ENCODE data around the gene RBM38.
A peak's percentile ranks its signal among the peaks of the same experiment; 100 is the strongest.

Gene RBM38

GRCh38 chr20:57407541-57407956, 16.4 kb downstream of the RBM38 start:
- Histone ChIP-seq H3K14ac (ENCODE audit: low read length) (peak overlapping the region; percentile 43), H3K27me3 (ENCODE audit: control insufficient read depth in 3 of 3, insufficient read depth in 3 of 3, low read depth in 1 of 3, low read length in 3 of 3) (no peaks in the 10 kb centered on the region), H3K36me3 (replicated peaks in 1 of 2; ENCODE audit: control insufficient read depth in 2 of 2, insufficient read depth in 2 of 2, low read length in 2 of 2) (peaks cover 22 to 69% of the 10 kb centered on the region in 2 donors), H2BK5ac (ENCODE audit: low read length) (peak overlapping the region; percentile 44), H4K8ac (ENCODE audit: low read depth, low read length) (no peak overlapping the region), H3K79me1 (ENCODE audit: low read depth, low read length) (peaks cover 11% of the 10 kb centered on the region), H3K4me2 (ENCODE audit: insufficient read depth, low read length, poor library complexity, severe bottlenecking) (peak overlapping the region; percentile 3), H2AK5ac (ENCODE audit: low read depth, low read length) (peak overlapping the region; percentile 28), H4K91ac (ENCODE audit: low read depth, low read length, poor library complexity) (no peak overlapping the region), H3K9me3 (replicated peaks in 1 of 2; ENCODE audit: control insufficient read depth in 2 of 2, insufficient read depth in 1 of 2, low read depth in 1 of 2, low read length in 2 of 2) (no peaks in the 10 kb centered on the region), H2AFZ (ENCODE audit: low read length) (no peak overlapping the region), H2BK120ac (ENCODE audit: low read depth, low read length) (peak overlapping the region; percentile 36), H3K23ac (ENCODE audit: low read depth, low read length, poor library complexity) (peak overlapping the region; percentile 34), H3K27ac (replicated peaks; ENCODE audit: low read length) (no peak overlapping the region), H3K4ac (ENCODE audit: low read length) (peak overlapping the region; percentile 28), H3K4me3 (ENCODE audit: low read length in 2 of 2) (no peak overlapping the region), H3K9ac (ENCODE audit: low read depth, low read length, poor library complexity) (no peak overlapping the region), H2BK12ac (ENCODE audit: low read length) (no peak overlapping the region), H3K4me1 (ENCODE audit: control insufficient read depth in 2 of 2, insufficient read depth in 1 of 2, low read depth in 1 of 2, low read length in 2 of 2) (peaks cover 11 to 13% of the 10 kb centered on the region in 2 donors), H2BK15ac (ENCODE audit: low read length) (no peak overlapping the region), H3K18ac (ENCODE audit: low read length) (peak overlapping the region; percentile 58)
- no peak for DNase-seq (ENCODE audit: low spot score)
- no CpG with 5 or more reads among the region's 29 CpGs for WGBS, 2 donors (ENCODE audit: extremely low coverage in 2 of 2, insufficient read length in 2 of 2, insufficient replicate concordance in 1 of 2)

GRCh38 chr20:57408131-57408530, 16.9 kb downstream of the RBM38 start:
- Histone ChIP-seq H4K91ac (ENCODE audit: low read depth, low read length, poor library complexity) (no peak overlapping the region), H3K36me3 (replicated peaks in 1 of 2; ENCODE audit: control insufficient read depth in 2 of 2, insufficient read depth in 2 of 2, low read length in 2 of 2) (peaks cover 21 to 63% of the 10 kb centered on the region in 2 donors), H3K4me2 (ENCODE audit: insufficient read depth, low read length, poor library complexity, severe bottlenecking) (no peak overlapping the region), H3K14ac (ENCODE audit: low read length) (no peak overlapping the region), H2AFZ (ENCODE audit: low read length) (no peak overlapping the region), H3K9ac (ENCODE audit: low read depth, low read length, poor library complexity) (no peak overlapping the region), H3K4me1 (ENCODE audit: control insufficient read depth in 2 of 2, insufficient read depth in 1 of 2, low read depth in 1 of 2, low read length in 2 of 2) (peaks cover 11 to 13% of the 10 kb centered on the region in 2 donors), H3K79me1 (ENCODE audit: low read depth, low read length) (peaks cover 8% of the 10 kb centered on the region), H3K27ac (replicated peaks; ENCODE audit: low read length) (no peak overlapping the region), H2BK15ac (ENCODE audit: low read length) (no peak overlapping the region), H2BK12ac (ENCODE audit: low read length) (peak overlapping the region; percentile 33), H2AK5ac (ENCODE audit: low read depth, low read length) (no peak overlapping the region), H4K8ac (ENCODE audit: low read depth, low read length) (no peak overlapping the region), H3K4me3 (ENCODE audit: low read length in 2 of 2) (no peak overlapping the region), H2BK5ac (ENCODE audit: low read length) (no peak overlapping the region), H3K23ac (ENCODE audit: low read depth, low read length, poor library complexity) (no peak overlapping the region), H3K9me3 (replicated peaks in 1 of 2; ENCODE audit: control insufficient read depth in 2 of 2, insufficient read depth in 1 of 2, low read depth in 1 of 2, low read length in 2 of 2) (no peaks in the 10 kb centered on the region), H2BK120ac (ENCODE audit: low read depth, low read length) (no peak overlapping the region), H3K4ac (ENCODE audit: low read length) (no peak overlapping the region), H3K18ac (ENCODE audit: low read length) (no peak overlapping the region), H3K27me3 (ENCODE audit: control insufficient read depth in 3 of 3, insufficient read depth in 3 of 3, low read depth in 1 of 3, low read length in 3 of 3) (no peaks in the 10 kb centered on the region)
- no peak for DNase-seq (ENCODE audit: low spot score)
- WGBS, 2 donors (ENCODE audit: extremely low coverage in 2 of 2, insufficient read length in 2 of 2, insufficient replicate concordance in 1 of 2) = no CpG with 5 or more reads among the region's 13 CpGs

GRCh38 chr20:57408536-57409233, 17.5 kb downstream of the RBM38 start:
- peaks cover 21 to 59% of the 10 kb centered on the region in 2 donors for H3K36me3 ChIP-seq (replicated peaks in 1 of 2; ENCODE audit: control insufficient read depth in 2 of 2, insufficient read depth in 2 of 2, low read length in 2 of 2)
- DNase-seq (ENCODE audit: low spot score) = no peak

GRCh38 chr20:57409316-57409671, 18.1 kb downstream of the RBM38 start:
- Histone ChIP-seq H3K9ac (ENCODE audit: low read depth, low read length, poor library complexity) (no peak overlapping the region), H3K27ac (replicated peaks; ENCODE audit: low read length) (no peak overlapping the region), H3K4me3 (ENCODE audit: low read length in 2 of 2) (no peak overlapping the region), H3K36me3 (replicated peaks in 1 of 2; ENCODE audit: control insufficient read depth in 2 of 2, insufficient read depth in 2 of 2, low read length in 2 of 2) (peaks cover 17 to 53% of the 10 kb centered on the region in 2 donors), H3K18ac (ENCODE audit: low read length) (peak overlapping the region; percentile 57), H3K4me1 (ENCODE audit: control insufficient read depth in 2 of 2, insufficient read depth in 1 of 2, low read depth in 1 of 2, low read length in 2 of 2) (peaks cover 11 to 13% of the 10 kb centered on the region in 2 donors), H3K23ac (ENCODE audit: low read depth, low read length, poor library complexity) (peak overlapping the region; percentile 62), H2BK120ac (ENCODE audit: low read depth, low read length) (no peak overlapping the region), H3K4me2 (ENCODE audit: insufficient read depth, low read length, poor library complexity, severe bottlenecking) (no peak overlapping the region), H2BK15ac (ENCODE audit: low read length) (no peak overlapping the region), H2AFZ (ENCODE audit: low read length) (no peak overlapping the region), H3K4ac (ENCODE audit: low read length) (no peak overlapping the region), H3K27me3 (ENCODE audit: control insufficient read depth in 3 of 3, insufficient read depth in 3 of 3, low read depth in 1 of 3, low read length in 3 of 3) (no peaks in the 10 kb centered on the region), H3K9me3 (replicated peaks in 1 of 2; ENCODE audit: control insufficient read depth in 2 of 2, insufficient read depth in 1 of 2, low read depth in 1 of 2, low read length in 2 of 2) (no peaks in the 10 kb centered on the region), H2BK12ac (ENCODE audit: low read length) (no peak overlapping the region), H3K79me1 (ENCODE audit: low read depth, low read length) (peaks cover 8% of the 10 kb centered on the region), H2AK5ac (ENCODE audit: low read depth, low read length) (no peak overlapping the region), H4K8ac (ENCODE audit: low read depth, low read length) (no peak overlapping the region), H2BK5ac (ENCODE audit: low read length) (peak overlapping the region; percentile 6), H3K14ac (ENCODE audit: low read length) (no peak overlapping the region), H4K91ac (ENCODE audit: low read depth, low read length, poor library complexity) (no peak overlapping the region)
- WGBS, 2 donors (ENCODE audit: extremely low coverage in 2 of 2, insufficient read length in 2 of 2, insufficient replicate concordance in 1 of 2) = no CpG with 5 or more reads among the region's 16 CpGs
- DNase-seq (ENCODE audit: low spot score) = no peak

More at GRCh38 chr20:57408536-57409233, 17.5 kb downstream of the RBM38 start:
- Histone ChIP-seq H2BK5ac (ENCODE audit: low read length) (peak overlapping the region; percentile 6), H3K9ac (ENCODE audit: low read depth, low read length, poor library complexity) (no peak overlapping the region), H2AK5ac (ENCODE audit: low read depth, low read length) (peak overlapping the region; percentile 3), H3K4me1 (ENCODE audit: control insufficient read depth in 2 of 2, insufficient read depth in 1 of 2, low read depth in 1 of 2, low read length in 2 of 2) (peaks cover 11 to 13% of the 10 kb centered on the region in 2 donors), H3K4me2 (ENCODE audit: insufficient read depth, low read length, poor library complexity, severe bottlenecking) (no peak overlapping the region), H2BK15ac (ENCODE audit: low read length) (no peak overlapping the region), H2AFZ (ENCODE audit: low read length) (no peak overlapping the region), H3K27ac (replicated peaks; ENCODE audit: low read length) (no peak overlapping the region), H4K8ac (ENCODE audit: low read depth, low read length) (no peak overlapping the region), H2BK12ac (ENCODE audit: low read length) (peak overlapping the region; percentile 61), H3K14ac (ENCODE audit: low read length) (no peak overlapping the region), H3K79me1 (ENCODE audit: low read depth, low read length) (peaks cover 8% of the 10 kb centered on the region), H3K23ac (ENCODE audit: low read depth, low read length, poor library complexity) (peak overlapping the region; percentile 49), H3K9me3 (replicated peaks in 1 of 2; ENCODE audit: control insufficient read depth in 2 of 2, insufficient read depth in 1 of 2, low read depth in 1 of 2, low read length in 2 of 2) (no peaks in the 10 kb centered on the region), H3K4ac (ENCODE audit: low read length) (no peak overlapping the region), H3K18ac (ENCODE audit: low read length) (peak overlapping the region; percentile 60), H2BK120ac (ENCODE audit: low read depth, low read length) (no peak overlapping the region), H3K27me3 (ENCODE audit: control insufficient read depth in 3 of 3, insufficient read depth in 3 of 3, low read depth in 1 of 3, low read length in 3 of 3) (no peaks in the 10 kb centered on the region), H4K91ac (ENCODE audit: low read depth, low read length, poor library complexity) (no peak overlapping the region), H3K4me3 (ENCODE audit: low read length in 2 of 2) (no peak overlapping the region)
- no CpG with 5 or more reads among the region's 29 CpGs for WGBS, 2 donors (ENCODE audit: extremely low coverage in 2 of 2, insufficient read length in 2 of 2, insufficient replicate concordance in 1 of 2)

All from neuronal stem cell (in vitro differentiated cells).